ENCODE data around the gene AARS1.

AARS1 gene

GRCh38 chr16:70298988-70299938 is 10.0 kb upstream of the AARS1 start, which contains the start of gene DDX19B (continued):
- TF ChIP-seq ZBTB21 (tag by site-specific recombination; IDR thresholded peaks at IDR 0.05) = peak; percentile 73
- TF ChIP-seq HIC1 (tag by site-specific recombination; IDR thresholded peaks at IDR 0.05) = peak; percentile 72
- TF ChIP-seq ZNF16 (tag by site-specific recombination; IDR thresholded peaks at IDR 0.05; ENCODE audit: low read depth) = no peak
- TF ChIP-seq ZNF362 (tag by site-specific recombination; IDR thresholded peaks at IDR 0.05) = no peak
- no peak for TF ChIP-seq ZNF426 (tag by site-specific recombination; IDR thresholded peaks at IDR 0.05)
- TF ChIP-seq HOXA7 (CRISPR knock-in tag; IDR thresholded peaks at IDR 0.05; ENCODE audit: borderline replicate concordance) = no peak
- TF ChIP-seq ZNF624 (tag by site-specific recombination; IDR thresholded peaks at IDR 0.05) = no peak
- no peak for TF ChIP-seq ZNF473 (tag by site-specific recombination; IDR thresholded peaks at IDR 0.05)
- TF ChIP-seq ZBTB17 (tag by site-specific recombination; IDR thresholded peaks at IDR 0.05) = peak; percentile 94
- no peak for TF ChIP-seq ZNF280C (tag by site-specific recombination; IDR thresholded peaks at IDR 0.05)
- TF ChIP-seq ZNF175 (tag by site-specific recombination; IDR thresholded peaks at IDR 0.05) = no peak
- TF ChIP-seq ZNF626 (tag by site-specific recombination; IDR thresholded peaks at IDR 0.05) = no peak
- no peak for TF ChIP-seq ZNF670 (tag by site-specific recombination; IDR thresholded peaks at IDR 0.05; ENCODE audit: low read depth)
- TF ChIP-seq ZNF521 (tag by site-specific recombination; IDR thresholded peaks at IDR 0.05) = no peak
- TF ChIP-seq PBX3 (CRISPR knock-in tag; IDR thresholded peaks at IDR 0.05) = 0 out of 2 replicates have a peak, but pooled peaks have one; percentile 21
- no peak for TF ChIP-seq IKZF3 (tag by site-specific recombination; IDR thresholded peaks at IDR 0.05)
- TF ChIP-seq ZNF629 (tag by site-specific recombination; IDR thresholded peaks at IDR 0.05) = peak; percentile 87
- TF ChIP-seq ZNF311 (tag by site-specific recombination; IDR thresholded peaks at IDR 0.05; ENCODE audit: borderline replicate concordance) = no peak
- no peak for TF ChIP-seq BCL6B (tag by site-specific recombination; IDR thresholded peaks at IDR 0.05)
- TF ChIP-seq ZBTB1 (tag by site-specific recombination; IDR thresholded peaks at IDR 0.05) = no peak
- TF ChIP-seq ZNF184 (tag by site-specific recombination; IDR thresholded peaks at IDR 0.05) = no peak
- no peak for TF ChIP-seq GFI1B (tag by site-specific recombination; IDR thresholded peaks at IDR 0.05)
- no peak for TF ChIP-seq ZNF211 (tag by site-specific recombination; IDR thresholded peaks at IDR 0.05; ENCODE audit: low read depth)
- no peak for TF ChIP-seq ZNF48 (tag by site-specific recombination; IDR thresholded peaks at IDR 0.05)
- TF ChIP-seq ZBTB44 (tag by site-specific recombination; IDR thresholded peaks at IDR 0.05) = no peak
- TF ChIP-seq ZNF121 (tag by site-specific recombination; IDR thresholded peaks at IDR 0.05) = no peak
- TF ChIP-seq ZNF274 (IDR thresholded peaks at IDR 0.05; ENCODE audit: low read length) = no peak
- no peak for TF ChIP-seq ZNF274 (tag by site-specific recombination; IDR thresholded peaks at IDR 0.05; ENCODE audit: borderline replicate concordance)
- TF ChIP-seq KLF16 (tag by site-specific recombination; IDR thresholded peaks at IDR 0.05) = peak; percentile 44; the same call in 1 of the 2 replicates
- no peak for TF ChIP-seq ZFP3 (tag by site-specific recombination; IDR thresholded peaks at IDR 0.05; ENCODE audit: low read depth)
- no peak for TF ChIP-seq ZNF529 (tag by site-specific recombination; IDR thresholded peaks at IDR 0.05; ENCODE audit: insufficient replicate concordance)

Measured in HEK293 (cell line).